GM18526 (cell line): ENCODE results near the gene LPAR6.

Experiments used
- POLR2A ChIP-seq: IDR thresholded peaks from 3 replicates; pipeline ENCODE4 v1.6.1; 2011; ENCODE audit not compliant: insufficient read length; ENCODE audit errors: extremely low read depth

Gene LPAR6

DNA sequence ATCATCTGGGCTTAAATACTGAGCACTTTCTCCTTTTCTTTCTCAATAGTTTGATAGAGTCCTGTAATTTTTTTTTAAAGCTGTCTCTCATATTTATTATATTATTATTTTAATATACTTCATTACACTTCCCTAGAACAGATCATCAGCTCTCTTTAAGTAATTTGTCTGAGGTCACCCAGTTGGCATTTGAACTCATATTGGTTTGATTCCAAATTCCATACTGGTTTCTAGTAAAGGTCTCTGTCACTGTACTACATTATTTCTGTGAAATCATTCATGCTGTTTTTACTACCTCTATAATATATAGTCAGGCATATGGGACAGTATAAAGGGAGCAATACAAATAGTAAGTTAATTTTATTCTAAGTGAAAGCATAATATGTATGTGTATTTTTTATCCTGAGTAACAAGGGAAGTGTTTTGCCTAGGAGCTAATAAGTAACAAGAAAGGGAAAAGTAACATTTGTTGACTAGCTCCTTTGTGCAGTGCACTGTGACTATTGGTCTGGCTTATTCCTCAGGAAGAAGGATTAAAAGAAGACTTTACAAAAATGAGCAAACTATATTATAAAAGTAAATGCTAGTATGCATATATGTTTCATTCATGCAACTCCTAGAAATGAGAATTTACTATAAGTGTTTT lies 14.3 kb downstream of the LPAR6 start:
- TF ChIP-seq POLR2A = no peak

GRCh38 chr13:48397744-48398143 lies 15.2 kb downstream of the LPAR6 start:
- no peak for TF ChIP-seq POLR2A

- no peak for TF ChIP-seq POLR2A
Measured at GRCh38 chr13:48393698-48394085, 19.2 kb downstream of the LPAR6 start.

DNA sequence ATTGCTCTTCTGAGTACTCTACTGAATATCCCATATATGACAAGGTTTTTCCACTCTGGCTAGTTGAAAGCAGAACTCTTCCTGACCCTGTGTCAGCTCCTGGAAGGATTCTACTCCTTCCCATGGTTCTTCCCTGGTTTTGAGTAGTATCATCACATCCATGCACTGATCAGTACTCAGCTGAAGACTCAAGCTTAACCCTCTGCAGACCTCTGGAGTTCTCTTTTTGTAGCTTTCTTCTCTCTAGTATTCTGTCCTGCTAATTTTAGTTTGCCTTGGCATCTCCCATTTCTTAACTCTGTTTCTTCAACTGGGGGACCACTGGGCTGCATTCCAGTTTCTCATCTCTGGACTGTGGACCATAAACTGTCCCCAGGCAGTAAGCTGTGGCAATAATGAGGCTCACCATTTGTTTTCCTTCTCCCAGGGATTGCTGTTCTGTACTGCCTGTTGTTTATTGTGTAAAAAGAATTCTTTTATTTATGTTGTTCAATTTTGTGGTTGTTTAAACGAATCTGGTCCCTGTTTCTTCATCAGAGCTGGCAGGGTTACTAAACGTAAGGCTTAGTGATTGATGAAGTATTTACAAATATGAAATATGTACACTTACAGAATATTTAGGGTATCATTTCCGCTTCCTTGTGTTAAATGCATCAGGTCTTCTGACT lies 19.7 kb downstream of the LPAR6 start:
- no peak for TF ChIP-seq POLR2A

DNA sequence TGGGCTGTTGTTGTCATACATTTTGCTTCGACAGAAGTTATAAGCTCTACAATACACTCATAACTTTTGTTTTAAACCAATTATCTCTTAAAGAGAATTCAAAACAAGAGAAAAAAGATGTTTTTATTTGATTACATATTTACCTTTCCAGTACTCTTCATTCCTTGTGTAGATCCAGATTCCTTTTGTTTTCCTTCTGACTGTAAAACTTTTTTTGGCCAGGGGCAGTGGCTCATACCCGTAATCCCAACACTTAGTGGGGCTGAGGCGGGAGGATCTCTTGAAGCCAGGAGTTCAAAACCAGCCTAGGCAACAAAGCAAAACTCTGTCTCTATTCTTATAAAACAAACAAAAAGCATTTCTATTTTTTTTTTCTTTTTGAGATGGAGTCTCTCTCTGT lies 21.7 kb downstream of the LPAR6 start:
- no peak for TF ChIP-seq POLR2A

DNA sequence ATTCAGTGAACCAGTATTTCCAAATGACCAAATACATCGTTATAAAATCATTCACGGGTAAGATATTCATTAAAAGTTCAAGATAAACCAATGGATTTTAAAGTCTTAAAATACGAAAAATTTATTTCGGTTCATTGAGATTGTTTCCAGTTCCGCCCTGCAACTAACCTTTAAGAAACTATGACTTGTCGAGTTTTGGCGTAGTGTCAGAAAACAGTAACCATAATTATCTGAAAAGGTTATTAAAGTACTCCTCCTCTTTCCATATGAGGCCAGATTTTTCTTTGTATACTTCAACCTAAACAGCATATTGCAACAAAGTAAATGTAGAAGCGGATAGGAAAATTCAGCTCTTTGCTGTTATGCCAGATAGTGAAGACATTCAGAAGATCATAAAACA lies 26.1 kb downstream of the LPAR6 start:
- no peak for TF ChIP-seq POLR2A

DNA sequence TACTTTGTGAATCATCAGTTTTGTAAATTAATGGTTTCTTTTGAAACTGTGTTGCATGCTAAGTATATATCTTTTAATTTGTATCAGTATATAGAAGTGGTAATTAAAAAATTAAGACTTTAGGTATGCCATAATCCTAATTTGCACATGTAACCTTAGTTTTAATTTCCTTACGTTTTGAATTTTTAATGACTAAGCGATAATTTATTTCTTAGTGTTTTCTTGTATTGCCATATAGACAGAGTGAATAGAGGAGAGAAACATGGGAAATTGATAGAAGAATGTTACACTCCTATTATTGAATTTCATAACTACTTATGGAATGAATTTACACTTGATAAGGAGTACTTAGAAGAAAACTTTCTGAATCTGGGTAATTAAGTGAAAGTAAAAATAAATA lies 29.5 kb downstream of the LPAR6 start:
- no peak for TF ChIP-seq POLR2A

GRCh38 chr13:48380581-48380980 lies 32.3 kb downstream of the LPAR6 start:
- no peak for TF ChIP-seq POLR2A

DNA sequence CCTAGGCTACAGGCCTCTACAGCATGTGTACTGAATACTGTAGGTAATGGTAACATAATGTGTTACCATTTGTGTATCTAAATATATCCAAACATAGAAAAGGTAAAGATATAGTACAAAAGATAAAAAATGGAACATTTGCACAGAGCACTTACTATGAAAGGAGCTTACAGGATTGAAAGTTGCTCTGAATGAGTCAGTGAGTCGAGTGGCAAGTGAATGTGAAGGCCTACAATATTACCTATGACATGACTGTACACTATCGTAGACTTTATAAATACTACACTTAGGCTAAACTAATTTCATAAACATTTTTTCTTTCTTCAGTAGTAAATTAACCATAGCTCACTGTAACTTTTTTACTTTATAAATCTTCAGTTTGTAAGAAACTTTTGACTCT lies 35.1 kb downstream of the LPAR6 start:
- no peak for TF ChIP-seq POLR2A

DNA sequence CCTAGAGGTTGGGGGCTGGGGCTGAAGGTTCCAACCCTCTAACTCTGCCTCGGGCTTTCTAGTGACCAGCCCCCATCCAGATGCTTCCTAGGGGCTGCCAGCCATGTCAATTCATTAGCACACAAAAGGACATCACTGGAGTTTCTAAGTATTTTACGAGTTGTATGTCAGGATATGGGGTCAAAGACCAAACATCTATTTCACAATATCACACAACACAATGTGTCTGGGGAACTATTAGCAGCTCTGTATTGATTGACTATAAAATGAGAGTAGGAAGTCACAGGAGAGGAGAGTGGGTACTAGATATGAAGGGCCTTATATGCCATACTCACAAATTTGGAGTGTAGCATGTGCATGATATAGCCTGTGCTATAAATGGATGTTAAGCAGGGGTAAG lies 42.1 kb downstream of the LPAR6 start:
- TF ChIP-seq POLR2A = no peak

- TF ChIP-seq POLR2A = no peak
Measured at GRCh38 chr13:48369988-48370387, 42.9 kb downstream of the LPAR6 start.
